Measurements from ENCODE around the gene LRCOL1.

Gene LRCOL1

GRCh38 chr12:132620113-132620898 lies 9.9 kb upstream of the LRCOL1 start:
- DNase-seq (ENCODE audit: insufficient read length, low spot score): no peak
- no peak for FAIRE-seq
- TF ChIP-seq SPI1 (IDR thresholded peaks at IDR 0.05; ENCODE audit: low read depth, low read length) (no peak), POLR2A (IDR thresholded peaks at IDR 0.05; ENCODE audit: low read depth, low read length) (no peak), PAX5 (IDR thresholded peaks at IDR 0.05; ENCODE audit: insufficient read depth, low read length, severe bottlenecking) (no peak), TAF1 (IDR thresholded peaks at IDR 0.05; ENCODE audit: low read depth, low read length) (no peak), POU2F2 (IDR thresholded peaks at IDR 0.05; ENCODE audit: low read depth, low read length) (no peak)

DNA sequence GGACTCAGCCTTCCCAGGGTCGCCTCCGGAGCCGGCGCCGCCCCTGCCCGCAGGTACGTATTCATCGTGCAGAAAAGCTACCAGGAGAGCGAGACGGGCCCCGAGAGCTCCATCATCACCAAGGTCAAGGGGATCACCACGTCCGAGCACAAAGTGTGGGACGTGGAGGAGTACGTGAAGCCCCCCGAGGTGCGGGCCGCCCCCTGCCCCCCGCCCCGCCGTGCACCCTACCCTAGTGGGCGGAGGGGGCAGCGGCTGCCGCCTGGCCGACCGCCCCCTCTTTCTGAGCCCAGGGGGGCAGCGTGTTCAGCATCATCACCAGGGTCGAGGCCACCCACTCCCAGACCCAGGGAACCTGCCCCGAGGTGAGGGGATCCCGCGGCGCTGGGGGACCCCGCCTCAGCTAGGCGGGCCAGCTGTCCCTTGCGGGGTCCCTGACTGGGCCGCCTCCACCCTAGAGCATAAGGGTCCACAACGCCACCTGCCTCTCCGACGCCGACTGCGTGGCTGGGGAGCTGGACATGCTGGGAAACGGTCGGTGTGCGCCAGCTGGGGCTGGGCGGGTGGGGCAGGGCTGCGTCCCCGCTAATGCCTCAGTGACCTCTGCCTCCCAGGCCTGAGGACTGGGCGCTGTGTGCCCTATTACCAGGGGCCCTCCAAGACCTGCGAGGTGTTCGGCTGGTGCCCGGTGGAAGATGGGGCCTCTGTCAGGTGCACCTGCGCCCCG lies 9.2 kb upstream of the LRCOL1 start:
- DNase-seq (ENCODE audit: insufficient read length, low spot score) (no peak), FAIRE-seq (no peak)
- TF ChIP-seq PAX5 (IDR thresholded peaks at IDR 0.05; ENCODE audit: insufficient read depth, low read length, severe bottlenecking) (no peak), SPI1 (IDR thresholded peaks at IDR 0.05; ENCODE audit: low read depth, low read length) (no peak), POLR2AphosphoS5 (IDR thresholded peaks at IDR 0.05; ENCODE audit: low read depth, low read length) (no peak), POU2F2 (IDR thresholded peaks at IDR 0.05; ENCODE audit: low read depth, low read length) (no peak), POLR2A (IDR thresholded peaks at IDR 0.05; ENCODE audit: low read depth, low read length) (no peak)

- no peak for DNase-seq (ENCODE audit: insufficient read length, low spot score)
- no peak for TF ChIP-seq PAX5 (IDR thresholded peaks at IDR 0.05; ENCODE audit: insufficient read depth, low read length, severe bottlenecking)
- TF ChIP-seq TAF1 (IDR thresholded peaks at IDR 0.05; ENCODE audit: low read depth, low read length): no peak
- TF ChIP-seq SPI1 (IDR thresholded peaks at IDR 0.05; ENCODE audit: low read depth, low read length): no peak
- TF ChIP-seq POLR2A (IDR thresholded peaks at IDR 0.05; ENCODE audit: low read depth, low read length): no peak
- no peak for FAIRE-seq
Measured at GRCh38 chr12:132619071-132619385, 8.6 kb upstream of the LRCOL1 start.

GRCh38 chr12:132618683-132619043 lies 8.3 kb upstream of the LRCOL1 start, which contains the start of gene P2RX2:
P2RX2 (plus strand) TSS chr12:132618776; CDS start chr12:132618817, 41 bp downstream.
- no peak for TF ChIP-seq SPI1 (IDR thresholded peaks at IDR 0.05; ENCODE audit: low read depth, low read length)
- no peak for TF ChIP-seq POLR2AphosphoS5 (IDR thresholded peaks at IDR 0.05; ENCODE audit: low read depth, low read length)
- no peak for TF ChIP-seq PAX5 (IDR thresholded peaks at IDR 0.05; ENCODE audit: insufficient read depth, low read length, severe bottlenecking)
- no peak for TF ChIP-seq POU2F2 (IDR thresholded peaks at IDR 0.05; ENCODE audit: low read depth, low read length)
- TF ChIP-seq POLR2A (IDR thresholded peaks at IDR 0.05; ENCODE audit: low read depth, low read length): no peak
- no peak for TF ChIP-seq TAF1 (IDR thresholded peaks at IDR 0.05; ENCODE audit: low read depth, low read length)
- FAIRE-seq (no peak), DNase-seq (ENCODE audit: insufficient read length, low spot score) (no peak)

DNA sequence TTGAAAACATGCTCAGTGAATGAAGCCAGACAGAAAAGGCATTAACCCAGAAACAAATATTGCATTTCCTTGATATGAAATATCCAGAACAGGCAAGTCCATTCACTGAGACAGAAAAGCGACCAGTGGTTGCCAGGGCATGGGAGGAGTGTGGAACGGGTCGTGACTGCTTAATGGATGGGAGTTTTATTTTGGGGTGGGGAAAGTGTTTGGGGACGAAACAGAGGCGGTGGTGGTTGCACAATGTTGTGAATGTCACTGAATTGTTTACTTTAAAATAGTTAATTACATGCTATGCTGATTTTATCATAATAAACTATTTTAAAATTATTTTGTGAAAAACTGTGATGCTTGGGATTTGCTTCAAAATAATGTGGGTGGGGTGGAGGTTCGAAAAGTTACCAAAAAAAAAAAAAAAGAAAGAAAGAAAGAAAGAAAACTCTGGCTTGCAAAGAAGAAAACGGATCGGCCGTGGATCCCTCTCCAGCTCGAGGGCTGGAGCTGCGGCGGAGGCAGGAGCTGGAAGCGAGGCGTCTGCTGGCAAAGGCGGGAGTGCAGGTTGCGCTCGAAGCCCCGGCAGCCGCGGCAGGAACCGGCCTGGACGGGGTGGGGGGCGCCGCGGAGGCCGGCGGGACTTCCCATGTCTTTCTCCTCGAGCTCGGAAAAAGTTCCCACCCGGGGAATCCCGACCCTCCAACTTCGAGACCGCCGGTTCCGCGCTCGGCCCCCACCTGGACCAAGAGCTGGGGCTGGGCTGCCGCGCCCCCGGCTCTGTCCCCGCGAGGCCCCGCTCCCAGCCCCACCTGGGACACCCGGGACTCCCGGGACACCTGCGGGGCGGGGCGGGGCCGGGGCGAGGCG lies 7.7 kb upstream of the LRCOL1 start:
- no peak for TF ChIP-seq POLR2A (IDR thresholded peaks at IDR 0.05; ENCODE audit: low read depth, low read length)
- no peak for TF ChIP-seq SPI1 (IDR thresholded peaks at IDR 0.05; ENCODE audit: low read depth, low read length)
- no peak for TF ChIP-seq TAF1 (IDR thresholded peaks at IDR 0.05; ENCODE audit: low read depth, low read length)
- no peak for TF ChIP-seq POLR2AphosphoS5 (IDR thresholded peaks at IDR 0.05; ENCODE audit: low read depth, low read length)
- TF ChIP-seq PAX5 (IDR thresholded peaks at IDR 0.05; ENCODE audit: insufficient read depth, low read length, severe bottlenecking): no peak
- no peak for TF ChIP-seq POU2F2 (IDR thresholded peaks at IDR 0.05; ENCODE audit: low read depth, low read length)
- no peak for FAIRE-seq
- no peak for DNase-seq (ENCODE audit: insufficient read length, low spot score)

DNA sequence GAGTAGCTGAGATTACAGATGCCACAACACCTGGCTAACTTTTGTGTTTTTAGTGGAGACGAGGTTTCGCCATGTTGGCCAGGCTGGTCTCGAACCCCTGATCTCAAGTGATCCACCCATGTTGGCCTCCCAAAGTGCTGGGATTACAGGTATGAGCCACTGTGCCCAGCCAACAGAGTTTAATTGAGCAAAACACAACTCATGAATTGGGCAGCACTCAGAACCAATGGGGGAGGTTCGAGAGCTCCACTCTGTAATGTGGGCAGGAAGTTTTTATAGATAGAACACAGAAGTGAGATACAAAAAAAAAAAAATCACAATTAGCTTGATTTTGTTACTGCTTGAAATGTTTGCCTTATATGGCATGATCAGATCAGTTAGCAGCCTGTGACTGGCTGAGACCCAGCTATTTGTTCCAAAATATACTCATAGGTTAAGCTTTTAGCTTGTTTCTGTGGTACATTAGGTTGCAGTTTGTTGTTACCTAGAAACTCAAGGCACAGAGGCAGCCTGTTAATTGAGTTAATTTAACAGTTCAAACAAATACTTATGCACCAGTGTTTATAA lies 6.8 kb upstream of the LRCOL1 start:
- FAIRE-seq: no peak
- TF ChIP-seq POLR2A (IDR thresholded peaks at IDR 0.05; ENCODE audit: low read depth, low read length) (no peak), TAF1 (IDR thresholded peaks at IDR 0.05; ENCODE audit: low read depth, low read length) (no peak), POLR2AphosphoS5 (IDR thresholded peaks at IDR 0.05; ENCODE audit: low read depth, low read length) (no peak), PAX5 (IDR thresholded peaks at IDR 0.05; ENCODE audit: insufficient read depth, low read length, severe bottlenecking) (no peak), POU2F2 (IDR thresholded peaks at IDR 0.05; ENCODE audit: low read depth, low read length) (no peak), SPI1 (IDR thresholded peaks at IDR 0.05; ENCODE audit: low read depth, low read length) (no peak)
- DNase-seq (ENCODE audit: insufficient read length, low spot score): no peak

DNA sequence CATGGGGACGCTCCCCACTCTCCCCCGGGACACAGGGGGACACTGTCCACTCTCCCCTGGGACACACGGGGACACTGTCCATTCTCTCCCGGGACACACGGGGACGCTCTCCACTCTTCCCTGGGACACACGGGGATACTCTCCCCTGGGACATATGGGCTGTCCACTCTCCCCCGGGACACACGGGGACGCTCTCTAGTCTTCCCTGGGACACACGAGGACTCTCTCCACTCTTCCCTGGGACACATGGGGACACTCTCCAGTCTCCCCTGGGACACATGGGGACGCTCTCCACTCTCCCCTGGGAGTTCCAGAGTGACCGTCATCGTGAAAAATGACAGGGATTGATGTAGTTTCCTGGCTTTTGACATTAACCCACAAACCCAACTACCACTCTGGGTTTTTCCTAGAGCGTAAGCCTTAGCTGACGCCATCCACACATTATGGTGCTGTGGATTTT lies 5.2 kb upstream of the LRCOL1 start:
- TF ChIP-seq SPI1 (IDR thresholded peaks at IDR 0.05; ENCODE audit: low read depth, low read length) (no peak), PAX5 (IDR thresholded peaks at IDR 0.05; ENCODE audit: insufficient read depth, low read length, severe bottlenecking) (no peak), POLR2AphosphoS5 (IDR thresholded peaks at IDR 0.05; ENCODE audit: low read depth, low read length) (no peak), POU2F2 (IDR thresholded peaks at IDR 0.05; ENCODE audit: low read depth, low read length) (no peak), POLR2A (IDR thresholded peaks at IDR 0.05; ENCODE audit: low read depth, low read length) (no peak), TAF1 (IDR thresholded peaks at IDR 0.05; ENCODE audit: low read depth, low read length) (no peak)
- no peak for DNase-seq (ENCODE audit: insufficient read length, low spot score)
- FAIRE-seq: no peak

- TF ChIP-seq TAF1 (IDR thresholded peaks at IDR 0.05; ENCODE audit: low read depth, low read length) (no peak), POU2F2 (IDR thresholded peaks at IDR 0.05; ENCODE audit: low read depth, low read length) (no peak; the same call in 1 of the 2 replicates), PAX5 (IDR thresholded peaks at IDR 0.05; ENCODE audit: insufficient read depth, low read length, severe bottlenecking) (no peak), SPI1 (IDR thresholded peaks at IDR 0.05; ENCODE audit: low read depth, low read length) (no peak), POLR2AphosphoS5 (IDR thresholded peaks at IDR 0.05; ENCODE audit: low read depth, low read length) (no peak), POLR2A (IDR thresholded peaks at IDR 0.05; ENCODE audit: low read depth, low read length) (no peak)
- FAIRE-seq (peak; percentile 89), DNase-seq (ENCODE audit: insufficient read length, low spot score) (peak; percentile 78)
Measured at GRCh38 chr12:132614861-132615578, 4.6 kb upstream of the LRCOL1 start.
